Kidney tubule cell (primary cell): ENCODE measurements around the gene FNDC11.
A peak's percentile ranks its signal among the peaks of the same experiment; 100 is the strongest.
"Not testable (repeated sequence)": the region's sequence is repeated elsewhere in the genome, so short reads cannot be mapped to it uniquely, and the experiment has no call there.

Experiments
- DNase-seq: peaks from one replicate; pipeline ENCODE4 v3.0.0-alpha.2; 2018; ENCODE audit warnings: low spot score

The FNDC11 gene, protein sequence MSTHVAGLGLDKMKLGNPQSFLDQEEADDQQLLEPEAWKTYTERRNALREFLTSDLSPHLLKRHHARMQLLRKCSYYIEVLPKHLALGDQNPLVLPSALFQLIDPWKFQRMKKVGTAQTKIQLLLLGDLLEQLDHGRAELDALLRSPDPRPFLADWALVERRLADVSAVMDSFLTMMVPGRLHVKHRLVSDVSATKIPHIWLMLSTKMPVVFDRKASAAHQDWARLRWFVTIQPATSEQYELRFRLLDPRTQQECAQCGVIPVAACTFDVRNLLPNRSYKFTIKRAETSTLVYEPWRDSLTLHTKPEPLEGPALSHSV

GRCh38 chr20:63553933-63554290 is at the start of gene FNDC11:
TSS of gene FNDC11 (plus strand) at chr20:63554159. CDS start at chr20:63555664, 1,505 bp downstream.
- DNase-seq: no peak

DNA sequence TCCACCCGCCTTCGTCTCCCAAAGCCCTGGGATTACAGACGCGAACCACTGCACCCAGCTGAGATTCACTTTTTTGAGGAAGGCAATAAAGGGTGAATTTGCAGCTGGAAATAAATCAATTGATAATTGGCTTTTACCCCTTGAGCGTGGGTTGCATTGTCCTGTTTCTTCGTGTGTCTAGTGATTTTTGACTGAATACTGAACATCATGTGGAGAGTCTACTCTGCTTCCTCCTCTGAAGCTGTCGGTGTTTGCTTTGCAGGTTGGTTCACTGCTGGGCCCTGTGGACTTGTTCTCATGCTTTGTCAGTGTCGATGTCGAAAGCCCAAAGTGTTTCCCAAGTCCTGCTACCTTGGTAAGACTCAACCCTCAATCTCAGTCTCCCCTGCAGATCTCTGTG is 49.3 kb upstream of the FNDC11 start:
- no peak for DNase-seq

- no peak for DNase-seq
These were observed 48.7 kb upstream of the FNDC11 start for GRCh38 chr20:63505281-63505680.

DNA sequence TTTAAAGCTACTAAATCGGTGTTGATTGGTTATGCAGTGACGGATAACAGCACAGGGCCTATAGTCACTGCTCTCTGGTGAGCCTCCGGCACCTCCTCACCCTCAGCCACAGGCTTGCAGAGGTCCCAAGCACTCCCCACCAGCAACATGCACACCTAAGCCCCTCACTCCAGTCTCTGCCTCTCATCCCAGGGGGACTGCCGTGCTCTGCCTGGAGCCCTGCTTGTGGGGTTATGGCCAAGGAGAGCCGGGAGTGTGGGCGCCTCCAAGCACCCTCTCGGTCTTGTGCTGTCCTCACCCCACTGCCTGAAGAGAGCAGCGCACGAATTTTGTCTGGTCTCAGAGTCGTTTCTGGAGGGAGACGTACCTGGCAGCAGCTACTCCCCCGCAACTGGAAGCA is 48.2 kb upstream of the FNDC11 start:
- DNase-seq: no peak

DNA sequence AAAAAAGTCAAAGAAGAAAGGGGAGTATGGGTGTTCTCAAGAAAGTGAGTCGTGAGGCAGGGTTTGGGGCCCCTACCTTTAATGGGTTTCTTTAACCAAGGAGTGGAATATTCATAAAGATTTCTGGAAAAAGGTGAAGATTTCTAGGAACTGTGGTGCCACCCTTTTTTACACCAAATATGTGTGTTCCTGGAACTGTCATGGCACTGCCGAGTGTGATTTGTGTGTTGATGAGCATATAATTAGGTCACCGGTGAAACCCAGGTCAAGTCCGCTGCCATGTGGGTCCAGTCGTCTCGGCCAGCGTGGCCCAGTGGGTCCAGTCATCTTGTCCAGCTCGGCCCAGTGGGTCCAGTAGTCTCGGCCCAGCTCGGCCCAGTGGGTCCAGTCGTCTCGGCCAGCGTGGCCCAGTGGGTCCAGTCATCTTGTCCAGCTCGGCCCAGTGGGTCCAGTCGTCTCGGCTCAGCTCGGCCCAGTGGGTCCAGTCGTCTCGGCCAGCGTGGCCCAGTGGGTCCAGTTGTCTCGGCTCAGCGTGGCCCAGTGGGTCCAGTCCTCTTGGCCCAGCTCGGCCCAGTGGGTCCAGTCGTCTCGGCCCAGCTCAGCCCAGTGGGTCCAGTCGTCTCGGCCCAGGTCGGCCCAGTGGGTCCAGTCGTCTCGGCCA is 46.7 kb upstream of the FNDC11 start:
- no peak for DNase-seq

- DNase-seq: no peak
These were observed 45.7 kb upstream of the FNDC11 start for GRCh38 chr20:63508072-63508768.

- DNase-seq: no peak
These were observed 44.8 kb upstream of the FNDC11 start for GRCh38 chr20:63509088-63509564.

DNA sequence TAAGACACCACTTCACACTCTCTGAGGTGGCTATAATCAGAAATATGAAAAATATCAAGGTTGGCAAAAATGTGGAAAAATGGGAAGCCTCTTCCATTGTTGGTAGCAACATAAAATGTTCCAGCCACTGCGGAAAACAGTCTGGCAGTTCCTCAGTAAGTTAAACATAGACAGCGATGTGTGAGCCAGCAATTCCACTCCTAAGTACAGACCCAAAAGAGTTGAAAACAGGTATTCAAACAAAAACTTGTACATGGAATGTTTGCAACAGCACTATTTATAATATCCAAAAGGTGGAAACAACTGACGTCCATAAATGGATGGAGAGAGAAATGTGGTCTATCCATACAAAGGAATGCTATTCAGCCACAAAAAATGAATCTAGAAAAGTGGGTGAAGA is 40.8 kb upstream of the FNDC11 start:
- no peak for DNase-seq

- DNase-seq: not testable (repeated sequence)
These were observed 39.4 kb upstream of the FNDC11 start for GRCh38 chr20:63514520-63514919.

- DNase-seq: no peak
These were observed 36.3 kb upstream of the FNDC11 start for GRCh38 chr20:63517376-63518309.

- no peak for DNase-seq
These were observed 35.6 kb upstream of the FNDC11 start for GRCh38 chr20:63518351-63518861.

- no peak for DNase-seq
These were observed 34.9 kb upstream of the FNDC11 start for GRCh38 chr20:63518946-63519667.

- peak; percentile 59 for DNase-seq
These were observed 34.1 kb upstream of the FNDC11 start for GRCh38 chr20:63519668-63520503.

- peak; percentile 86 for DNase-seq
These were observed 33.4 kb upstream of the FNDC11 start, which contains the start of gene PPDPF for GRCh38 chr20:63520504-63520933. TSS of gene PPDPF (plus strand) at chr20:63520765. CDS start at chr20:63521309, 544 bp downstream.

- peak; percentile 73 for DNase-seq
These were observed 32.9 kb upstream of the FNDC11 start for GRCh38 chr20:63520934-63521601.

- DNase-seq: no peak
These were observed 32.4 kb upstream of the FNDC11 start for GRCh38 chr20:63521602-63522001.

- DNase-seq: no peak
These were observed 31.7 kb upstream of the FNDC11 start for GRCh38 chr20:63522091-63522868.

DNA sequence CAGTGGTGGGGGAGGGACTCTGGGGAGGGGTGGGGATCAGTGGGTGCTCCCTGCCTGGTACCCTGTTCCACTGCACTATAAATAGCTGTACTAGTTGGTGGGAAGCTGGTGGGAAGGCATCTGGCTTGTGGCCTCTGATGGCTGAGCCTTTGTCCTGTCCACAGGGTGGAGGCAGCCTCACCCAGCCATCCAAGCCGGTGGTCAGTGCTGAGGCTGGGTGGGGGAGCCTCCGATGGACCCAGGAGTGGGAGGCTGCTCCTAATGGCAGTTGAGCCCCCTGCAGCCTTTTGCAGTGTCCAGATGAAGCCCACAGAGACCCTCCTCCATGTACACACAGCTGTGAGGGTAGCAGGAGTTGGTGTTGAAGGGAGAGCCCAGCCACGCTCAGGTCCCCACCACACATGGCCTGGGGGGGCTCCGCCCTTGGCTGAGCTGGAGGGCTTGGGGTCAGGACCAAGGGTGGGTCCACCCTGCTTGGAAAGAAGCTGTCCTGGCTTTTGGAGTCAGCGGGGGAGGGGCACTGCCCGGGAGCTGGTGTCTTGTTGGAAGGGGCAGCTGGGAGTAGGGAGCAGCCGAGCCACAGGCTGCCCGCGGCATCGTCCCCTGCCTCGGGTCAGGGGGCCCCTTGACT is 30.9 kb upstream of the FNDC11 start:
- no peak for DNase-seq
